ENCODE results near the gene BCAR3. TPM values are rescaled to one million over a fixed set of nuclear protein-coding genes. Genes with fewer than 3 reads are reported as not detected.

BCAR3 gene
- total and polyA plus RNA-seq, 2 of the 4 experiments (the other 2 are of a cell fraction): 41.4 to 46.4 TPM

DNA sequence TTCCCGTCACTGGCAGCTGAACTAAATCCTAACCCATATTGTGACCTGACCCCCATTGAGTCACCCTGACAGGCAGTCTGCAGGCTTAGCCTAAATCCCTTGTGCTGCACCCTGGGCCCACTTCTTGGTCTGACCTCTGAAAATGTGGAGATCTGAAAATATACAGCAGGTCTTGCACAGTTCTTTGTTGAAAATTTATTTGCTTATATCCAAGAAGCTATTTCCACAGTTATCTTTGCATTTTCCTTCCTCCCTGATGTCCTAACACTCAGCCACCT lies 87.1 kb downstream of the BCAR3 start:
- no peak overlapping the region for H4K8ac ChIP-seq (ENCODE audit: low read depth in 2 of 2, low read length in 2 of 2)
- H4K20me1 ChIP-seq (ENCODE audit: insufficient read depth, low read length): peaks cover 88% of the 10 kb centered on the region
- no peak overlapping the region for H2AK5ac ChIP-seq (ENCODE audit: low read depth, low read length)
- no peak for TF ChIP-seq CHD1 (IDR thresholded peaks at IDR 0.05; ENCODE audit: low read depth, low read length)
- no peak for TF ChIP-seq POLR2A (IDR thresholded peaks at IDR 0.05; ENCODE audit: low read depth, low read length)
- H3K18ac ChIP-seq (ENCODE audit: low read depth, low read length): no peak overlapping the region
- no TSS peak for BruUV-seq (replicated peaks)
- in situ Hi-C loops (cut with MboI; ENCODE audit: low sequenced_read_pairs) (no loop called here), intact Hi-C loops (cut with micrococcal nuclease) (no loop called here), dilution Hi-C loops (cut with HindIII; ENCODE audit: low sequenced_read_pairs, unreplicated experiment) (no loop called here)
- no peak overlapping the region for H2BK20ac ChIP-seq (ENCODE audit: low read depth, low read length)
- H3K79me1 ChIP-seq (ENCODE audit: low read depth in 1 of 2, low read length in 2 of 2): peaks cover 51 to 92% of the 10 kb centered on the region in 2 experiments
- no peak overlapping the region for H3K14ac ChIP-seq (replicated peaks; ENCODE audit: low read depth, low read length)
- no peak overlapping the region for H2BK5ac ChIP-seq (ENCODE audit: low read depth, low read length, poor library complexity, severe bottlenecking)
- H4K91ac ChIP-seq (ENCODE audit: insufficient read depth, low read depth, low read length): no peak overlapping the region
- H2AFZ ChIP-seq (replicated peaks; ENCODE audit: low read length, poor library complexity): no peak overlapping the region
- H3K27me3 ChIP-seq (ENCODE audit: control insufficient read depth, insufficient read depth, low read length): no peaks in the 10 kb centered on the region
- H3K56ac ChIP-seq (ENCODE audit: extremely low read depth, insufficient read depth, low read length): no peak overlapping the region
- ATAC-seq (ENCODE audit: low read depth): peak; percentile 12
- no peak overlapping the region for H3K4ac ChIP-seq (ENCODE audit: low read depth, low read length)
- H4K5ac ChIP-seq (ENCODE audit: low read depth, low read length): no peak overlapping the region
- H3K4me1 ChIP-seq (ENCODE audit: control insufficient read depth, insufficient read depth, low read length): peaks cover 25% of the 10 kb centered on the region
- peaks cover 57% of the 10 kb centered on the region for H3K9me1 ChIP-seq (ENCODE audit: insufficient read depth, low read length)
- 0 out of 2 replicates have a peak overlapping the region, but pooled peaks have one; percentile 1 for H3K23ac ChIP-seq (ENCODE audit: low read depth, low read length)
- CTCF ChIA-PET: no interaction called here
- no peak overlapping the region for H3K4me2 ChIP-seq (ENCODE audit: low read depth, low read length)
- peaks cover 14% of the 10 kb centered on the region for H3K36me3 ChIP-seq (ENCODE audit: control insufficient read depth, insufficient read depth, low read length)
- DNase-seq: no peak
- H3K9ac ChIP-seq (ENCODE audit: low read depth, low read length): no peak overlapping the region
- no peak overlapping the region for H2BK15ac ChIP-seq (ENCODE audit: low read depth, low read length)
- H2BK120ac ChIP-seq (ENCODE audit: low read depth, low read length): no peak overlapping the region
- H3K9me3 ChIP-seq (ENCODE audit: control insufficient read depth, insufficient read depth, low read length): no peaks in the 10 kb centered on the region
- POLR2A ChIA-PET (ENCODE audit: unreplicated experiment): no interaction called here
- no peak overlapping the region for H3K27ac ChIP-seq (ENCODE audit: insufficient read depth, low read length)
- H2AK9ac ChIP-seq (replicated peaks; ENCODE audit: low read depth, low read length, poor library complexity): no peak overlapping the region
- no peak overlapping the region for H3K4me3 ChIP-seq (ENCODE audit: insufficient read depth, low read depth, low read length)
- no CpG with 5 or more reads among the region's 1 CpG for WGBS, 2 experiments (ENCODE audit: extremely low coverage in 2 of 2, insufficient read length in 1 of 2)

All from IMR-90 (cell line).